DND-41 (cell line): ENCODE data around the gene SNX13.

Source experiments
- CTCF ChIP-seq: IDR thresholded peaks from 2 replicates; pipeline ENCODE4 v1.5.1; 2012; ENCODE audit warnings: borderline replicate concordance, low read length, moderate library complexity, mild to moderate bottlenecking; ENCODE audit not compliant: poor library complexity, severe bottlenecking; ENCODE audit errors: extremely low read depth
- EZH2 ChIP-seq: IDR thresholded peaks from 3 replicates; pipeline ENCODE4 v1.6.1; 2012; ENCODE audit warnings: borderline replicate concordance, low read depth, mild to moderate bottlenecking, moderate library complexity, low read length, inconsistent platforms; ENCODE audit not compliant: severe bottlenecking

- TF ChIP-seq EZH2 (no peak), CTCF (no peak)
Observed at GRCh38 chr7:17934612-17935240, 5.6 kb downstream of the SNX13 start.
